OCI-LY7 (cell line): ENCODE results near the gene HNRNPL. TPM values are rescaled to one million over a fixed set of nuclear protein-coding genes. Genes with fewer than 3 reads are reported as not detected.

Experiments
- BruUV-seq: library from RNA; stranded (reverse); fragments of 400-500 nt; replicated peaks from 2 replicates; lab custom pipeline; 2021; lab: Mats Ljungman, UMichigan
- CTCF ChIA-PET: fragments of 300-600 bp; sonication (Branson Sonifier 250); formaldehyde crosslinking; loops from one replicate; lab custom pipeline; 2022; ENCODE audit warnings: antibody characterized with exemption; ENCODE audit not compliant: unreplicated experiment; lab: Charles Lee
- POLR2A ChIA-PET: fragments of 300-600 bp; sonication (Branson Sonifier 250); formaldehyde crosslinking; loops from one replicate; lab custom pipeline; 2022; ENCODE audit warnings: antibody characterized with exemption; lab: Charles Lee
- DNase-seq: peaks from one replicate; pipeline ENCODE4 v3.0.0-alpha.2; 2015; ENCODE audit warnings: low spot score
- H2AFZ ChIP-seq: fragments of 200-600 bp; sonication (generic), shearing (Covaris generic); 2 replicates; pipeline ENCODE4 v1.6.1; 2014; ENCODE audit warnings: mild to moderate bottlenecking, antibody characterized with exemption, low read length, moderate library complexity
- H3K27ac ChIP-seq: fragments of 200-600 bp; sonication (generic); 2 replicates; pipeline ENCODE4 v1.5.1; 2014; ENCODE audit warnings: mixed run types, low read depth, mild to moderate bottlenecking, moderate library complexity, low read length, inconsistent platforms; ENCODE audit not compliant: poor library complexity, severe bottlenecking
- H3K36me3 ChIP-seq: fragments of 200-600 bp; sonication (generic); 2 replicates; pipeline ENCODE4 v1.6.1; 2014; ENCODE audit warnings: mild to moderate bottlenecking, antibody characterized with exemption, low read length, moderate library complexity, mixed read lengths; ENCODE audit not compliant: insufficient read depth
- H3K4me1 ChIP-seq: fragments of 200-600 bp; sonication (generic); 2 replicates; pipeline ENCODE4 v1.5.1; 2014; ENCODE audit warnings: mild to moderate bottlenecking, low read length; ENCODE audit not compliant: insufficient read depth, poor library complexity, severe bottlenecking
- H3K4me2 ChIP-seq: fragments of 200-600 bp; sonication (generic); 2 replicates; pipeline ENCODE4 v1.6.1; 2014; ENCODE audit warnings: mild to moderate bottlenecking, low read length
- H3K4me3 ChIP-seq: fragments of 200-600 bp; sonication (generic); 2 replicates; pipeline ENCODE4 v1.5.1; 2014; ENCODE audit warnings: mild to moderate bottlenecking, low read depth, low read length; ENCODE audit not compliant: poor library complexity, severe bottlenecking
- H3K79me2 ChIP-seq: fragments of 200-600 bp; sonication (generic); 2 replicates; pipeline ENCODE4 v1.6.1; 2016; ENCODE audit warnings: low read depth, mild to moderate bottlenecking, low read length, moderate library complexity, mixed read lengths; ENCODE audit not compliant: insufficient read depth
- H3K9me2 ChIP-seq: fragments of 200-600 bp; sonication (generic); 2 replicates; pipeline ENCODE4 v1.6.1; 2016; ENCODE audit warnings: mild to moderate bottlenecking, low read length, mixed read lengths; ENCODE audit not compliant: insufficient read depth
- H3K9me3 ChIP-seq: fragments of 200-600 bp; sonication (generic); 2 replicates; pipeline ENCODE4 v1.6.1; 2014; ENCODE audit warnings: mild to moderate bottlenecking, mixed run types, low read length, mixed read lengths
- H4K20me1 ChIP-seq: fragments of 200-600 bp; sonication (generic); 2 replicates; pipeline ENCODE4 v1.6.1; 2014; ENCODE audit warnings: mild to moderate bottlenecking, antibody characterized with exemption, low read length, moderate library complexity, mixed read lengths; ENCODE audit not compliant: insufficient read depth
- CTCF ChIP-seq: fragments of 200-600 bp; sonication (generic); conservative IDR thresholded peaks from 2 replicates; pipeline ENCODE4 v1.5.1; 2014; ENCODE audit warnings: mild to moderate bottlenecking, antibody characterized with exemption, low read length, moderate library complexity, mixed read lengths
- EZH2phosphoT487 ChIP-seq: fragments of 200-600 bp; sonication (generic); IDR thresholded peaks from 2 replicates; pipeline ENCODE4 v1.6.1; 2018; ENCODE audit warnings: low read depth, borderline replicate concordance, mild to moderate bottlenecking, mixed run types, antibody characterized with exemption, low read length, moderate library complexity, mixed read lengths
- intact Hi-C: fragments of 100-400 bp; cut with micrococcal nuclease; formaldehyde crosslinking; loops from one replicate; pipeline ENCODE4 v1.10.0; 2022; ENCODE audit not compliant: unreplicated experiment
- total RNA-seq, 2 experiments: library from RNA; depleted of rRNA in 1 of 2; stranded (reverse); fragments of >200 nt in 1 of 2; shearing (Covaris generic) in 1 of 2; gene quantifications; 2 replicates each; pipeline ENCODE4 v1.2.3, GENCODE V29; 2014 to 2022

Gene HNRNPL
- total RNA-seq, 2 experiments from 2014 or later: 263 to 655 TPM

DNA sequence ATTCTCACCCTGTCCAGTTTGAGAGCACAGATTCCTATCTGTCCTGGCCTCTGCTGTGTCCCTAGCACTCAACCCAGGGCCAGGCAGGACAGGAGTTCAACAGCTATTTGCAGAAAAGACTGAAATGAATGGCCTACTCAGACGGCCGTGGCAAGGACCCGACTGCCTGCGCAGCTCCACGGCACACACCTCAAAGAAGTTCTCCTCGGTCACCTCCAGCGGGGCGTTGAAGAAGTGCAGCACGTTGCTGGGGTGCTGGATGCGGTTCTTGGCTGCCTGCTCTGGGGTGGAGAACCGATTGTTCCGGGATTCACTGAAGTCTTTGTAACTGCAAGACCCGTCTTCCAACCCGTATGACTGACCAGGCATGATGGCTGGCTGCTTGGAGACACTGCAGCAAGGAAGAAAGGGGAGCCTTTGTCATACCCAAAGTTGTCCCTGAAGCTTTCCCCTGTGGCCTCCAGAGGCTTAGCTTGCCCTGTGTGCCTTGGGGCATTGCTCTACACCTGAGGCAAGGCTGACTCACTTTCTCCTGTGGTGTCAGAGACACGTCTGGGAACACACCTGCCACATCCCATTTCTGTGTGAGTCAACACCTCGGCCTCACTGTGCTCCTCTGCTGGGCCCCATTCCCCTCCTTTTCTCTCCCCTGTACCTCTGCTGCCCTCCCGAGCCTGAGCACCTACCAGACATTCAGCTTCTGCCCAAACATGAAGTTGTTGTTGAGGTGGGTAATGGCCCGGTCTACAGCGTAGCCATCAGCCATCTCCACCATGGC, 11.4 kb downstream of the HNRNPL start:
- peaks cover 22% of the 10 kb centered on the region for H4K20me1 ChIP-seq
- H3K79me2 ChIP-seq: peaks cover 19% of the 10 kb centered on the region; the same call in 1 of the 2 replicates
- no peak overlapping the region for H2AFZ ChIP-seq
- no peaks in the 10 kb centered on the region for H3K9me3 ChIP-seq
- CTCF ChIA-PET: no interaction called here
- H3K4me3 ChIP-seq: no peak overlapping the region
- no TSS peak for BruUV-seq
- TF ChIP-seq EZH2phosphoT487 (no peak), CTCF (no peak)
- POLR2A ChIA-PET: no interaction called here
- DNase-seq: no peak
- H3K4me1 ChIP-seq: peaks cover 11% of the 10 kb centered on the region
- H3K9me2 ChIP-seq: no peaks in the 10 kb centered on the region
- intact Hi-C loops: no loop called here
- H3K27ac ChIP-seq: no peak overlapping the region
- H3K36me3 ChIP-seq: peaks cover 83% of the 10 kb centered on the region
- H3K4me2 ChIP-seq: no peak overlapping the region

- ChIA-PET CTCF (no interaction called here), POLR2A (no interaction called here)
- intact Hi-C loops: no loop called here
- Histone ChIP-seq H3K36me3 (peaks cover 76% of the 10 kb centered on the region), H3K4me1 (peaks cover 4% of the 10 kb centered on the region), H3K27ac (no peak overlapping the region), H3K79me2 (peaks cover 15% of the 10 kb centered on the region; the same call in 1 of the 2 replicates), H2AFZ (no peak overlapping the region), H3K4me3 (no peak overlapping the region), H3K4me2 (no peak overlapping the region), H4K20me1 (peaks cover 18% of the 10 kb centered on the region), H3K9me2 (no peaks in the 10 kb centered on the region), H3K9me3 (no peaks in the 10 kb centered on the region)
- BruUV-seq: no TSS peak
- DNase-seq: no peak
- TF ChIP-seq CTCF (no peak), EZH2phosphoT487 (no peak)
Measured at GRCh38 chr19:38837656-38838121, 12.1 kb downstream of the HNRNPL start.

DNA sequence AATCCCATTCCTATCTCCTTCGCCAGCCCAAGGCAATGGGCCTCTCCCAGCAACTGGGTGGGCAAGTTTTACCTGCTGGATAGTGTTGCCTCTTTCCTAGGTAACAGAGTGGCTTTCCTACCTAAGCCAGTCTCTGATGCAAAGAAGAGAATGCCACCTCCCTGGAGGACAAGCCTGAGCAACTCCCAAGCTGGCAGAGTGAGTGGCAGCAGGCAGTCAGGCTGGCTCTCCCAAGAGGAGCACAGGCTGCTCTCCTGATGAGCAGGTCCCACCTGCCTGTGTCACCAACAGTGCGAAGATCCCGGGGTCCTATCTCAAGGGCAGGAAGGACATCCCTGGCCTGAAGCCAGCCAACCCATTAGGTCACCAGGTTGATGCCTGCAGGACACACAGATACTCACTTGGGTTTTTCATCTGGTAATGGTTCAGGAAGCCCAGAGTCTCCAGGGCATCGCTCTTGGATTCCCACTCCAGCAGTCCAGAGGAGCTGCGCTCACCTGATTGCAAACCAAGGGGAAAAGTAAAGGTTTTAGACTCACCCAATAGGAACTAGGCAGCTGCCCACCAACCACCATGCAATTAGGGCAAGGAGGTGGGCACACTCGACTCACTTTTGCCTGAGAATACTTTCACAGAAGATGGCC, 12.7 kb downstream of the HNRNPL start:
- Histone ChIP-seq H3K9me3 (no peaks in the 10 kb centered on the region), H3K9me2 (no peaks in the 10 kb centered on the region), H3K4me1 (peaks cover 4% of the 10 kb centered on the region), H3K36me3 (peaks cover 70% of the 10 kb centered on the region), H3K4me3 (no peak overlapping the region), H3K79me2 (peaks cover 9% of the 10 kb centered on the region; the same call in 1 of the 2 replicates), H3K4me2 (no peak overlapping the region), H2AFZ (no peak overlapping the region), H3K27ac (no peak overlapping the region), H4K20me1 (peaks cover 12% of the 10 kb centered on the region)
- intact Hi-C loops: no loop called here
- no TSS peak for BruUV-seq
- CTCF ChIA-PET: no interaction called here
- POLR2A ChIA-PET: no interaction called here
- TF ChIP-seq EZH2phosphoT487 (no peak), CTCF (no peak)
- DNase-seq: no peak
